GM21381 (cell line): ENCODE data around the gene JHY.

Experiments used
- ATAC-seq: cut with Tn5 transposase; IDR thresholded peaks from one replicate; pipeline ENCODE4 v1.9.1; 2021; ENCODE audit warnings: mild to moderate bottlenecking, moderate library complexity; ENCODE audit not compliant: unreplicated experiment

Gene JHY

DNA sequence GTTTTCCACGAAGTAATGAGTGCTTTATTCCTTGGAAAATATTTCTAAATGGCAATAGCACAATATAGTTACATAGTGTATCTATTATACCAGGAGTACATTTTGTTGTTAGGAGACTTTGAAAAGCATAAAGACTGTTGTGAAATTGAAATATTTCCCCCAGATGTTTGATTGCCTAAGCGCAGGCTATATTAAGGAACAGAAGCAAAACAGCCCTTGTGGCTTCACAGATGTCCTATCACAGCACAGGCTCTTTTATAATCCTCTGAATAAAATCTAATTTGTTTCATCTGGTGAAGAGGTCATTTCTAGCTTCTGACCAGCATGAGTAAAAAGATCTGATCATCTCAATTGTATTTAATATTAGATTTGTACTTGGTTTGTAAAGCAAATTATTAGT is 50.9 kb downstream of the JHY start:
- ATAC-seq: no peak

DNA sequence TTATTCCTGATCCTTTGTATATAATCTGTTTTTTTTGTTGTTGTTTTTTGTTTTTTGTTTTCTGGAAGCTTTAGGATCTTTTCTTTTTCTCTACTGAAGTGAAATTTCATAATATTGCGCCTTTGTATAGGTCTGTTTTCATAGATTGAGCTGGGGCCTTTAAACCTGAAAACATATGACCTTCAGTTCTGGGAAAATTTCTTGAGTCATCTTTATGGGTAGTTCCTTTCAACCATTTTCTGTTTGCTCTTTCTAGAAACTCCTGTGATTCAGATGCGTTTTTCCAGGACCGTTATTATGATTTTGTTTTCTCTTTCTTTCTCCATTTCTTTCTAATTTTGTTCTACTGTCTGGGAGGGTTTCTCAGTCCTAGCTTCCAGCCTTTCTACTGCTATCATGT is 55.4 kb downstream of the JHY start:
- ATAC-seq: no peak

DNA sequence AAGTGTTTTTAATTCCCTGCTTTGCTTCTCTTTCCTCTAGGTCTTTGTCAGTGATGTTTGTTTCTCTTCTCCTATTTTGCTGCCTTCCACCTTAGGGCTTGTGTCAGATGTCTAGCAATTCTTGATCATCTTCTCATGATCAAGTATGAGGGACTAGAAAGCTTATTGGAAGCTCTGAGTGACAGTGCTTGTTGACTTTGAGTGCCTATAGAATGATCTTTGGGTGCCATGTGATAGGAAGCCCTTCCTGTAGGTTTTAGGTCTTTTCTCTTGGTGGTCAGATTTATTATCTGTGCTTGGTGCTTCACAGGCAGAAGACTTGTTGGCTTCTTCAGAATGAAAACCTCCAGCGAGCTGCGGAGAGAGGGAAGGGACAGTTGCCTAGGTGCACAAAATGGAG is 56.0 kb downstream of the JHY start:
- ATAC-seq: no peak

DNA sequence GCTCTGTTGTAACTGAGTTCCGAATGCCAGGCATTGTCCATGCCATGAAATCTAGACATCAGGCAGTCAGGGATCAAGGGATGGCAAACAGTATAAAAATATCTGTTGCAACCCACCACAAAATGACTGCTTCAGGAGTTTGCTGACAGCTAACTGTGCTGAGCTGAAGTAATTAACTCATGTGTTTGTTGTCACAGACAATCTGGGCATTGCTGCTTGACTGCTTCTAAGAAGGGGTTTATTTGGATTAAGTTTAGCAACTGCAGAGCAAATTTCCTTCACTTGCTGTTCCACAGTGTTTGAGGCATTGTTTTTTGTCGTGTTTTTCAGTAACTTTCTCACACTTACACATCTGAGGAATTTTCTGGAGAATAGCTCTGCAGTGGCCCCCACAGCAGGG is 68.7 kb downstream of the JHY start:
- no peak for ATAC-seq

GRCh38 chr11:122954455-122954854 is 71.9 kb downstream of the JHY start:
- no peak for ATAC-seq

GRCh38 chr11:122963961-122964360 is 81.4 kb downstream of the JHY start:
- ATAC-seq: no peak

DNA sequence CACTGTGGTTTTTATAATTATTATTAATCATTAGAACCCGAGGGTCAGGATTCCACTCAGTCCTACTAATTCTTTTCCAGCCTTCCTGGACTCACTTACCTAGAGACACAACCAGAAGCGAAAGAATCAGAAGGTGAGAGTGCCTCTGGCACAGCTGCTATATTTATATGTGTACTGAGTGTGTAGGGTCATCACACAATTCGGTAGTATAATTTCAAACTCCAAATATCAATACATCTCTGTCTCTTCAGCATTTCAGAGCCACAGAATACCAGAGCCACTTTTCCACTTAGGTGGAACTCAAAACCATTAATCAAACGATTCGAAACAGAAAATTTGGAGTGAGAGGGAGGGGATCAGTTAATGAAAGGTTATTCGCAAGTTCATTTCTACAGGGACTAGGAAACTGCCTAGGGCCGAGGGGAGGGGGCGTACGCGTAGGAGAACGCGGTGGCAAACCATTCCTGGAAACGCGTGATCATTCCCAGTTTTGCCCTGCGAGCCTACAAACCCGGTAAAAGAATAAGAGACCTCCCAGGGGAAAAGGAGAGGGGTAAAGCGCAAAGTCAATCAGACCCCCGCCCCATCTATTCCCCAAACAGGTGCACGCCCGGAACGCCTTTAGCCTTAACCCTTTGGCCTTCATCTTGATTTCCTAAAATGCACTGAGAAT is 93.6 kb downstream of the JHY start:
- no peak for ATAC-seq

GRCh38 chr11:122976734-122977469 is 94.3 kb downstream of the JHY start:
- no peak for ATAC-seq

DNA sequence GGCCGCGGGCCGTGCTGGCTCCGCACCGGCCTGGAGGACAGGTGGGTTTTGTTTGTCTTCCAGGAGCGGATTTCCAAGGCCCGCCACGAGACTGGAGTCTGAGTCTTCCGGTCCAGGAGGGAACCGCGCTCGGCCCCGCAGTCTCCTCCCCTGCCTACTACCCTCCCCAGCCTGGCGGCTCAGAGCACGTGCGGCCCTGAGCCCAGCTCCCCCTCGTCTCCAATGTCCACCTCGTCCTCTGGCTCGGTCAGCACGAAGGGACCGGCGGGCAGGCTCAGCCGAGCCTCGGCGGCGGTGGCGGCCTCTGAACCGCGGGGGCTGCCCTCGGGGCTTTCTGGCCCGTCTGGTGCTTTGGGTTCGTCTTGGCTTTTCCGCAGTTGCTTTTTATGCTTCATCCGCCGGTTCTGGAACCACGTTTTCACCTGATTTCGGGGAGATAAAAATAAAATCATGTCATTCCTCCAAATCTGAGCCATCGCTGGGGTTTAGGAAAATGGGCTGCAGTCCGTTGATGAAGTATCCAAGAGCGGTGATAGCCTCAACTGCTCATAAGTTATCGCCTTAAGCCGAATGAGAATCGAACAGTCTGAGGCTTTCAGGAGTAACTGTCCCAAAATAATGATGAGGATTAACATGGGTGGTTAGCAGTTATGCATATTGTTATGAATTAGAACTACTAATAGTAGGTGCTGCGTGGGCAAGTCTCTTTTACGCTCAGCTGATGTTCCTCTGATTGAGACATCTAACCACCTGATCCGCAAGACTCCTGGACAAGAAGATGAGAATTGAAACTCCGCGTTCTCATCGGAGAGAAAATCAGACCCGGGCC is 95.1 kb downstream of the JHY start:
- ATAC-seq: no peak

DNA sequence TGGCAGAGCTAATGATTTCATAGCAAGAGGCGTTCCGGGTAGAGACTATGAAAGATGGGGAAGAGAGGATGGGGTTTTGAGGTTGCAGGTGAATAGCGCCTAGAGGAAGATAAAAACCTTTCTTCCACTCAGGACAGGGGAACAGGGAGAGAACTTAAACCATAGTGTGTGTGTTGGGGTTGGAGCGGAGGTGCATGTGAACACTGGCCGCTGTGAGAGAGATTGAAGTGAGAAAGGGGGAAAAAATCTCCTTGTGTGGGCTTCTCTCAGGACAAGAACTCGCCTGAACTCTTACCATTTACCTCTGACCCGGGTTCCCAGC is 95.7 kb downstream of the JHY start:
- ATAC-seq: no peak

DNA sequence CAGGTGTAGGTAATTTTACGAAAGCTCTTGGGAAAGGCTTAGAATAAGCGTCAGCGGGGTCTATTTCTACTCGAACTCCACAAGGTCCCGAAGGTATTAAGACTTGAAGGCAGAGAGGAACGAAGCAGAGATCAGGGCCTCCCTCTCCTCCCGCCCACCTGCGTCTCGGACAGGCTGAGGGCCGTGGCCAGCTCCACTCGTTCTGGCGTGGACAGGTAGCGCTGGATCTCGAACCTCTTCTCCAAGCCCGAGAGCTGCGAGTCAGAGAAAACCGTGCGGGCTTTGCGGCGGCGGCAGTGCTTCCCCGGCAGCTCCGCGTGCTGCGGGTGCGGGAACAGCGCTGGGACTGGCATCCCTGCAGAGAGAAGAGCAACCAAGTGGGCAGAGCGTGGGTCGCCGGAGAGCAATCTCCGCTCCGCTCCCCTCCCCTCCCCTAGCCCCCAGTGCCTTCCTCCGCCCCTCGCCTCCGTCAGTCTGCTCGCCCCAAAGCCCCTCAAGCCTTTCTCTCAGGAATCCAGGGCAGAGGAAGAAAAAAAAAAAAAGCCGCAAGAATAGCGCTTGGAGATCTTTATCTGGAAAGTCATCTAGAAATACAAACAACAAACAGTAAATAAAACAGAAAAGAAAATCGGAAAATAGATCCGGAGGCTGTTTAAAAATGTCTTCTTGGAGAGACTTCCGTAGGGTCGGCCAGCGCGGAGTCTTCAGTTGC is 96.7 kb downstream of the JHY start:
- no peak for ATAC-seq

DNA sequence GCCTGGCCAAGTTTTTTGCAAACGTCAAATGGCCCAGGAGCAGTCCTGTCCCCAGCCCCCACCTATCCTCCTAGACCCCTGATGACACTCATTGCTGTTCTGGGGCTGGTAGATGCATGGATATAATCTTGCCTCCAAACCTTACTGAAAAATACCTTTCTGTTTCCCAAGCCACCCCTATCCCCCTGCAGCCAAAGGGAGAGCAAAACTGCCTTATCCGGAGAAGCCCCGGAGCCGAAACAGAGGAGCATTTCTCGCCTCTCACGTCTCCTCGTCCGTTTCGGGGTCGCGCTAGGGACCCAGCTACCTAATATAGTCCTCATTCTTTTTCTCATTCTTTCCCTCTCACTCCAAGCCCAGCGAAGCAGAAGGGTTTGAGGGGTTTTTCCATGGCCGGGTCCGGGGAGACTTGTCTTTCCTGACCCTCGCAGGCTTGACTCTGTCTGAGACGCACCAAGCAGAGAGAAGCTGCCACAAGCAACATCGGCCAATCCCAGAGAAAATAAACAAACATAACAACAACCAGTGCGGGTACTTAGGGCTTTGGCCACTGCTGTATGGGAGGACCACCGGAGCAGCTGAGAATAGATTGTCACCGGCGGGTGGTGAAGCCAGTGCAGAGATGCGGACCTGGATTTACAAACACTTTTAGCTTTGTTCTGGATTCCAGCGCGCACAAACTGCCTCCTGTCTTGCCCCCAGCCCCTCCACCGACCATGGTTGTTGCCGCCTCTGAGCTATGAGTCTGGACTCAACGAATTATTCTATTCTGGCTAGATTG is 97.4 kb downstream of the JHY start:
- ATAC-seq: no peak

DNA sequence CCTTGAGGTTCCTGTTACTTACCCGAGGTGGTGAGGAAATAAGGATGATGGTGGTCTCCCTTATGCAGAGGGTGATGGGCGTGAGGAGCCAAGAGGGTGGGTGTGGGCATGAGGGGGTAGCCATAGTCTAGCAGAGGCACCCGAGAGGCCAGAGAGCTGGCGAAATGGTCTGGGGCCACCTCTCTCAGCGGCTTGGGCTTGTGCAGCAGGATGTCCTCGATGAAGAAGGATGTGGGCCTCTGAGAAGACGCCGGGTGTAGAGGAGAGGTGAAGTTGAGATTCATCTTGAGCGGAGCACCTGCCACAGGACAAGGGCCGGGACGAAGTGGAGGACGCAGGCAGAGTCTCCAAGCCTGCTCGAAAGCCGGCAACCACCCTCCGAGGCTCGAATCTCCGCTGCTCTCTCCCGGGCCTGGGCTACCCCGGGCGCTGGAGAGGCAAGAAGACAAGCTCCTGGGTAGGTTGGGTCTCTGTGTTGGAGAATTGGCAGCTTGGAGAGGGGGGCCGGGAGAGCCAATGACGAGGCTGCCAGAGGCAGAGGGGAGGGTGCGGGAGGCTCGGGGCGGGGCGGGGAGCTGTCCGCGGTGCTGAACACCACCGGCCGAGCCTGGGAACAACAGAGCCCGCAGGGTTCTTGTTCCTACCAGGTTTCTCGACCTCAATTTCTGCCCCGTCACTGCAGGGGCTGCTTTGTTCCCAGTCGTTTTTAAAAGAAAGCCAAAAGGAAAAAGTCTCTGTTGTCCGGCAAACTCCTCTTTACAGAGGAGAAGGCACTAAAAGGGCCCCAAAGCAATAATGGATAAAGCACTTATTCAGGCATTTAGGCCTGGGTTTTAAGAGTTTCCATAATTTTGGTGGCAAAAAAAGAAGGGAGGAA is 99.1 kb downstream of the JHY start, which contains the start of gene BSX:
TSS of gene BSX (minus strand) at position 447 of the 877 bp plus-strand sequence. CDS start at position 284, 163 bp downstream.
- no peak for ATAC-seq

GRCh38 chr11:122983438-122984185 is 101.1 kb downstream of the JHY start:
- no peak for ATAC-seq

DNA sequence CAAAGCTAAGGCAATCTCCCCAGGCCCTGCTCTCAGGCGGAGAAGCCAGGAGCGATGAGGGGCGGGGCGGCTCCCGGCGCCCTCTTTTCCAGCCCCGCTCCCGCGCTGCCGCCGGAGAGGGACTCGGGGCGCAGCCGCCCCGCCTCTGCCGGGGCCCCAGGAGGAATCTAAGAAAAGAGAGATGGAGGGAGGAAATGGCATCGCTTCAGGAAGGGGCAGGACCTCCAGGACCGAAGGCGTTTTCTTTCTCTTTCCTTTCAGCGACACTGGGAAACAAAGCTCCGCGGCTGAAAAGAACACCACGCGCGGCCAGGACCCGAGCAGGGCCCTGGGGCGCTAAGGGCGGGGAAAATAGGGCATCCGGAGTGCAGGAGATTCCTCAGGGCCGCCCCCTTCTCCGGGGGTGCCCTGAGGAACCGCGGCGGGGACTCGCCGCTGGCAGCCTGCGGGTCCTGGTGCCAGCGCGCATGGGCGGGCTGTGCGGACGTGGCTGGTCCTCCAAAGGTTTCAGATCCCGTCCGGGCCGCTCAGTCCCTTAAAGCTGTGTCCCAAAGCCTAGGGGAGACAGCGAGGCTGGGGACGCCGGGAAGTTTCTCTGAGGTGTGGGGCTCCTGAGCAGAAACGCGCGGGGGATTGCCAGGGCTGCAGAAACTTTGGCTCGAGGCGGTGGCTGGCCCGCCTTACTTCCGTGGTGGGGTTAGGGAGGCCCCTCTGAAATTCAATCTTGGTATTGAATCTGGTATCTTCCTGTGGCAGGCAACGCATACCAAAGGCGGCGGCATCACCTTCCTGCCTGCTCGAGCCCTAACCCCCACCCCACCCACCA is 101.8 kb downstream of the JHY start:
- no peak for ATAC-seq

- ATAC-seq: no peak
Measured at GRCh38 chr11:122995526-122995925, 113.0 kb downstream of the JHY start.

GRCh38 chr11:122998727-122999366 is 116.3 kb downstream of the JHY start:
- ATAC-seq: no peak
